Ovary (tissue), 3 donors: ENCODE measurements around the gene EIF2B5.

Experiments used
- CTCF ChIP-seq, 3 donors: fragments of 450-650 bp in 2 of 3; fragments of 200-600 bp in 1 of 3; IDR thresholded peaks; one replicate each; pipeline versions ENCODE4 v1.5.1 to v1.8.0; 2016 to 2022; ENCODE audit warnings: antibody characterized with exemption in 3 of 3, mild to moderate bottlenecking in 1 of 3
- POLR2A ChIP-seq: fragments of 450-650 bp; IDR thresholded peaks from one replicate; pipeline ENCODE4 v1.6.1; 2017; ENCODE audit warnings: antibody characterized with exemption, mild to moderate bottlenecking, moderate library complexity
- donor health status: DM: no; HTN: no; CAD: no.

DNA sequence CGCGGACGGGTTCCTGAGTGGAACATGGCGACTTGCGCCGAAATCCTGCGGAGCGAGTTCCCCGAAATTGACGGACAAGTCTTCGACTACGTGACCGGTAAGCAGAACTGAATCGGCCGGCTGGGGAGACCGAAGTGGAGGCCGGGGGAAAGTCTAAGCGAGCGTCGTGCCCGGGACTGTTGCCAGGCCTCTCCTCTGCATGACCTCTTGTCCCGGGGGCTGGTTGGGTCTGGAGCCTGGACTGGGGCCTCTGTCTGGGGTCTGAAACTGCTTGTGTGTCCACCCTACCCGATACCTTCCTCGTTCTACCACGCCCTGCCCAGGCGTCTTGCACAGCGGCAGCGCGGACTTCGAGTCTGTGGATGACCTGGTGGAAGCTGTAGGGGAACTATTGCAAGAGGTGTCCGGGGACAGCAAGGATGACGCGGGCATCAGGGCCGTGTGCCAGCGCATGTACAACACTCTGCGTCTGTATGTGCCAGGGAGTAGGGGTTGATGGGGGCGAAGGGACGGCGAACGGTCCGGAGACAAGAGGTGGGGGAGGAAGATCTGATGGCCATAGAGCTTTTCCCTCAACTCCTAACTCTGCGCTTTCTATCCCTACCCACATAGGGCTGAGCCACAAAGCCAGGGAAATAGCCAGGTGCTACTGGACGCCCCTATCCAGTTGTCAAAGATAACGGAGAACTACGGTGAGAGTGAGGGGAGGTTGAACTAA is 51.2 kb downstream of the EIF2B5 start, which contains the start of gene ABCF3:
- TF ChIP-seq CTCF (IDR thresholded peaks at IDR 0.05): no peak
- TF ChIP-seq POLR2A: peak; percentile 68
